K562 (cell line): ENCODE measurements around the gene TARBP1. TPM values are rescaled to one million over a fixed set of nuclear protein-coding genes. Genes with fewer than 3 reads are reported as not detected.
A peak's percentile ranks its signal among the peaks of the same experiment; 100 is the strongest.

ENCODE experiments used
- ESRRB ChIP-seq: fragments of 250-450 bp; sonication (Bioruptor Pico); IDR thresholded peaks from 2 replicates; pipeline ENCODE4 v1.5.0; 2020; ENCODE audit warnings: mild to moderate bottlenecking, moderate library complexity, borderline replicate concordance
- MCM3 ChIP-seq: fragments of 450-650 bp; IDR thresholded peaks from 2 replicates; pipeline ENCODE4 v1.6.1; 2016
- RREB1 ChIP-seq: fragments of 250-450 bp; sonication (Bioruptor Pico); IDR thresholded peaks from 2 replicates; pipeline ENCODE4 v1.4.0; 2020
- TCFL5 ChIP-seq: fragments of 250-450 bp; sonication (Bioruptor Pico); conservative IDR thresholded peaks from 2 replicates; pipeline ENCODE4 v1.6.1; 2021; ENCODE audit warnings: mild to moderate bottlenecking, moderate library complexity, matching md5 sums
- USF2 ChIP-seq: sonication (generic); formaldehyde crosslinking; IDR thresholded peaks from 2 replicates; pipeline ENCODE4 v1.5.0; 2020; ENCODE audit warnings: missing genetic modification reagents
- ZNF609 ChIP-seq: sonication (generic); formaldehyde crosslinking; IDR thresholded peaks from 2 replicates; pipeline ENCODE4 v1.8.1; 2023; ENCODE audit warnings: missing genetic modification reagents, mild to moderate bottlenecking, borderline replicate concordance
- ZNF696 ChIP-seq: fragments of 250-450 bp; sonication (Bioruptor Pico); conservative IDR thresholded peaks from 2 replicates; pipeline ENCODE4 v1.4.0; 2020; ENCODE audit warnings: mild to moderate bottlenecking, moderate library complexity
- polyA plus RNA-seq, 8 experiments: library from polyadenylated mRNA; depleted of rRNA in 4 of 8; stranded (reverse) in 5 of 8; unstranded in 3 of 8; fragments of >200 nt; fragmentation: Nextera tagmentation in 2 of 8; fragmentation: Illumina TruSeq in 1 of 8; extraction: Ambion mirVana in 2 of 8; extraction: Trizol in 1 of 8; gene quantifications; 2 replicates each; pipeline versions ENCODE4 v1.2.1 to v1.2.3, GENCODE V29; 2011 to 2014; ENCODE audit warnings: inconsistent platforms in 1 of 8, missing spikeins in 1 of 8
- total RNA-seq, 7 experiments: library from RNA; depleted of rRNA in 6 of 7; stranded (reverse); fragments of >200 nt in 6 of 7; fragmentation: Illumina TruSeq in 2 of 7; extraction: Trizol in 2 of 7; gene quantifications; 2 replicates each; pipeline versions ENCODE4 v1.2.1 to v1.2.3, GENCODE V29; 2011 to 2021; ENCODE audit warnings: low replicate concordance in 1 of 7
- TF ChIP-seq, protein P1 (sequence below): fragments of 200-800 bp; sonication (Bioruptor generic); IDR thresholded peaks from 2 replicates; pipeline ENCODE4 v1.6.1; 2017; ENCODE audit warnings: missing genetic modification characterization, missing compliant biosample characterization

Gene TARBP1
- total and polyA plus RNA-seq, 9 of the 15 experiments (the other 6 are each of a cell fraction or from before 2014, with no cell fraction given) = 8.8 to 48.0 (median 22.9) TPM

- TF ChIP-seq TCFL5 (CRISPR knock-in tag) (no peak), ESRRB (no peak), ZNF609 (CRISPR knock-in tag) (no peak), MCM3 (no peak), USF2 (no peak; the same call in 1 of the 2 replicates), RREB1 (CRISPR knock-in tag) (peak; percentile 66; the same call in 1 of the 2 replicates), ZNF696 (CRISPR knock-in tag) (peak; percentile 45; the same call in 1 of the 2 replicates)
- TF ChIP-seq, protein P1, sequence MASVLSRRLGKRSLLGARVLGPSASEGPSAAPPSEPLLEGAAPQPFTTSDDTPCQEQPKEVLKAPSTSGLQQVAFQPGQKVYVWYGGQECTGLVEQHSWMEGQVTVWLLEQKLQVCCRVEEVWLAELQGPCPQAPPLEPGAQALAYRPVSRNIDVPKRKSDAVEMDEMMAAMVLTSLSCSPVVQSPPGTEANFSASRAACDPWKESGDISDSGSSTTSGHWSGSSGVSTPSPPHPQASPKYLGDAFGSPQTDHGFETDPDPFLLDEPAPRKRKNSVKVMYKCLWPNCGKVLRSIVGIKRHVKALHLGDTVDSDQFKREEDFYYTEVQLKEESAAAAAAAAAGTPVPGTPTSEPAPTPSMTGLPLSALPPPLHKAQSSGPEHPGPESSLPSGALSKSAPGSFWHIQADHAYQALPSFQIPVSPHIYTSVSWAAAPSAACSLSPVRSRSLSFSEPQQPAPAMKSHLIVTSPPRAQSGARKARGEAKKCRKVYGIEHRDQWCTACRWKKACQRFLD (CRISPR knock-in tag) = peak; percentile 64; the same call in 1 of the 2 replicates
Measured at GRCh38 chr1:234373064-234373958, 105.7 kb downstream of the TARBP1 start, which contains the start of gene COA6 (continued).
